ENCODE measurements around the gene ZBTB18.

Gene ZBTB18

GRCh38 chr1:244050835-244051444 lies at the start of gene ZBTB18:
Gene ZBTB18, plus strand, starts transcription at chr1:244051283. Its CDS starts 149 bp downstream, at chr1:244051432.
- H3K4me3 ChIP-seq: peak within 1 kb of the TSS; percentile 90
- no peak for DNase-seq (ENCODE audit: low spot score)
- TF ChIP-seq, protein P1, sequence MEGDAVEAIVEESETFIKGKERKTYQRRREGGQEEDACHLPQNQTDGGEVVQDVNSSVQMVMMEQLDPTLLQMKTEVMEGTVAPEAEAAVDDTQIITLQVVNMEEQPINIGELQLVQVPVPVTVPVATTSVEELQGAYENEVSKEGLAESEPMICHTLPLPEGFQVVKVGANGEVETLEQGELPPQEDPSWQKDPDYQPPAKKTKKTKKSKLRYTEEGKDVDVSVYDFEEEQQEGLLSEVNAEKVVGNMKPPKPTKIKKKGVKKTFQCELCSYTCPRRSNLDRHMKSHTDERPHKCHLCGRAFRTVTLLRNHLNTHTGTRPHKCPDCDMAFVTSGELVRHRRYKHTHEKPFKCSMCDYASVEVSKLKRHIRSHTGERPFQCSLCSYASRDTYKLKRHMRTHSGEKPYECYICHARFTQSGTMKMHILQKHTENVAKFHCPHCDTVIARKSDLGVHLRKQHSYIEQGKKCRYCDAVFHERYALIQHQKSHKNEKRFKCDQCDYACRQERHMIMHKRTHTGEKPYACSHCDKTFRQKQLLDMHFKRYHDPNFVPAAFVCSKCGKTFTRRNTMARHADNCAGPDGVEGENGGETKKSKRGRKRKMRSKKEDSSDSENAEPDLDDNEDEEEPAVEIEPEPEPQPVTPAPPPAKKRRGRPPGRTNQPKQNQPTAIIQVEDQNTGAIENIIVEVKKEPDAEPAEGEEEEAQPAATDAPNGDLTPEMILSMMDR (IDR thresholded peaks at IDR 0.05): no peak

GRCh38 chr1:244002721-244003120 lies 48.4 kb upstream of the ZBTB18 start:
- no peak for DNase-seq (ENCODE audit: low spot score)
- no peak overlapping the region for H3K4me3 ChIP-seq
- H3K27ac ChIP-seq: no peak overlapping the region
- TF ChIP-seq, protein P1 (IDR thresholded peaks at IDR 0.05): no peak

More at GRCh38 chr1:244050835-244051444, at the start of gene ZBTB18:
- H3K27ac ChIP-seq: peak within 1 kb of the TSS; percentile 53 to 95

DNA sequence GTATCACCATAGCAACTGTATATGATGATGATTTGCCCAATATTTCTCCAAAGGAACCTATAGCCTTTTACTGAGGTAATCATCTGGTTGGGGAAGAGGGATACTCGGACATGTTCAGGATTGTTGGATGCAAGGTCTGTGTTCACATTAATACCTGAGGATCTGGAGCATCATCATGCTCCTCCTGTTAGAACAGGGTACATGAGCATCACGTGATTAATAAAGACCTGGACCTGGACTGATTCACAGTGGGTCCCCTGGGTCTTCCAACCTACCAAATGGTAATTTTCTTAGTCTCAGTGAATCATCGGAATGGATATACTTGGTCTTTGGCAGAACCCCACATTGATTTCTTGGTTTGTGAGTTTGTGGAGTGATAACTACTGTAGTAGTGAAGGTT lies 45.6 kb upstream of the ZBTB18 start:
- DNase-seq (ENCODE audit: low spot score): no peak
- TF ChIP-seq, protein P1 (IDR thresholded peaks at IDR 0.05): no peak
- Histone ChIP-seq H3K4me3 (no peak overlapping the region), H3K27ac (no peak overlapping the region)

DNA sequence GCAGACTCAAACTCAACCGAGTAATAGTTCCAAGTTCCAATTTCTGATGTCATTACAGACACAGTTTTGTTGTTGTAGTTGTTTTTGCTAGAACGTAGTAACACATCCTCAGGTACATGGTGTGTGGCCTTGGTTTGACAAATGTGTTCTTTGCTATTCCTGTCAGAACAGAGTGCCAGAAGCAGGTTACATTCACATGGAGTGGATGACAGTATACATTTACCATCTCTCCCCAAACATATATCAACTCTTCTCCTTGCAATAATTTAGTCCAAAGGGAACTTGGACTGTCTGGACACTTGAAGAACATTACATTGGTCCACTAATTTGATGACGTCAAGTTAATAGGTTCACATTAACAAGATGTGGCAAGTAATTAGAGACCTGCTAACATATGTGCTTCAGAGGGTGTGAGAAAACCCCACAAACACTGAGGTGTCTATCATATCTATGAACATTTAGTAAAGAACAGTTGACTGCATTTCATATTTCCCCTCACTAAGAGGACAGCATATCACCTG lies 44.6 kb upstream of the ZBTB18 start:
- no peak for DNase-seq (ENCODE audit: low spot score)
- TF ChIP-seq, protein P1 (IDR thresholded peaks at IDR 0.05): no peak
- Histone ChIP-seq H3K4me3 (no peak overlapping the region), H3K27ac (no peak overlapping the region)

GRCh38 chr1:244006961-244007360 lies 44.1 kb upstream of the ZBTB18 start:
- no peak for DNase-seq (ENCODE audit: low spot score)
- H3K27ac ChIP-seq: no peak overlapping the region
- no peak overlapping the region for H3K4me3 ChIP-seq
- TF ChIP-seq, protein P1 (IDR thresholded peaks at IDR 0.05): no peak

GRCh38 chr1:244010191-244010590 lies 40.9 kb upstream of the ZBTB18 start:
- no peak overlapping the region for H3K4me3 ChIP-seq
- DNase-seq (ENCODE audit: low spot score): no peak
- H3K27ac ChIP-seq: no peak overlapping the region
- TF ChIP-seq, protein P1 (IDR thresholded peaks at IDR 0.05): no peak

DNA sequence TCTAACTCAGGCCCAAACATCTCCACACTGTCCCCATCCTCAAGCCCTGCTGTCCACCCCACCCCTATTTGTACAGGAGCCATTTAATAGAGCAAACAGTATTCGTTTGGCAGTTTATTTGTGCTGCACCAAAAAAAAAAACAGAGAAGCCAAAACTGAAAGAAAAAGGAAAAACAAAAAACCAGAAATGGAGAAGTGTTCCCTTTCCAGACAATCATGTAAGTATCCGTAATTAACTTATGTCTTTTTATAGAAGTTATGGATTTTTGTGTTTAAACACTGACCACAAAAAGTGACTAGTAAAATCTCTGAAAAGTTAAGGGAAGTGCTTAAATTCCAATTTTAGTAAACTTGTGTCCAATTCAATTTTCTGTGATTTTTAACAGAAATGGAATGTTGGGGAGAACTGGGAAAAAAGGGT lies 40.4 kb upstream of the ZBTB18 start:
- H3K27ac ChIP-seq: no peak overlapping the region
- TF ChIP-seq, protein P1 (IDR thresholded peaks at IDR 0.05): no peak
- H3K4me3 ChIP-seq: no peak overlapping the region
- DNase-seq (ENCODE audit: low spot score): no peak

All from coronary artery (tissue), 2 donors.